ENCODE results near the gene OR8K5. TPM values are rescaled to one million over a fixed set of nuclear protein-coding genes. Genes with fewer than 3 reads are reported as not detected.

OR8K5 gene
- total and polyA plus RNA-seq, 2 of the 4 experiments (the other 2 are of a cell fraction) = not detected

DNA sequence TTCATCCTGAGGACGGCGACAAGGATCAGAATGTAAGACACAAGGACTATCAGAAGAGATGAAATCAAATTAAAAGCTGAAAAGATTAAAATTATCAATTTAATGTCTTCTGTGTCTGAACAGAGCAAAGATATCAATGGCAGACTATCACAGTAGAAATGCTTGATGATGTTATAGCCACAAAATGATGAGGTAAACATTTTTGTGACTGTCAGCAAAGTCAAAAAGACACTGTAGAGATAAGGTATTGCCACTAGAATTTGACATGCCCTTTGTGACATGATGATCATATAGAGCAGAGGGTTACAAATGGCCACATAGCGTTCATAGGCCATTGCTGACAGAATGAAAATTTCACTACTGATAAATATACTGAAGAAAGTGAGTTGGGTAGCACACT, 28.5 kb upstream of the OR8K5 start:
- POLR2A ChIA-PET (ENCODE audit: unreplicated experiment) = no interaction called here

More for the DNA sequence above, 28.5 kb upstream of the OR8K5 start:
- Histone ChIP-seq H2BK5ac (ENCODE audit: low read depth, low read length, poor library complexity, severe bottlenecking) (no peak overlapping the region), H3K56ac (ENCODE audit: extremely low read depth, insufficient read depth, low read length) (no peak overlapping the region), H2BK20ac (ENCODE audit: low read depth, low read length) (no peak overlapping the region), H4K8ac (ENCODE audit: low read depth in 2 of 2, low read length in 2 of 2) (no peak overlapping the region), H3K4me2 (ENCODE audit: low read depth, low read length) (no peak overlapping the region), H3K23ac (ENCODE audit: low read depth, low read length) (no peak overlapping the region), H3K18ac (ENCODE audit: low read depth, low read length) (no peak overlapping the region), H3K14ac (replicated peaks; ENCODE audit: low read depth, low read length) (no peak overlapping the region), H2AFZ (replicated peaks; ENCODE audit: low read length, poor library complexity) (no peak overlapping the region), H4K91ac (ENCODE audit: insufficient read depth, low read depth, low read length) (no peak overlapping the region), H3K4ac (ENCODE audit: low read depth, low read length) (no peak overlapping the region), H3K79me1 (ENCODE audit: low read depth in 1 of 2, low read length in 2 of 2) (no peaks in the 10 kb centered on the region), H2AK5ac (ENCODE audit: low read depth, low read length) (no peak overlapping the region), H3K27me3 (ENCODE audit: control insufficient read depth, insufficient read depth, low read length) (no peaks in the 10 kb centered on the region), H3K36me3 (ENCODE audit: control insufficient read depth, insufficient read depth, low read length) (no peaks in the 10 kb centered on the region), H3K9me3 (ENCODE audit: control insufficient read depth, insufficient read depth, low read length) (0 out of 2 replicates have a peak, but pooled peaks cover 1% of the 10 kb centered on the region), H2AK9ac (replicated peaks; ENCODE audit: low read depth, low read length, poor library complexity) (no peak overlapping the region), H2BK15ac (ENCODE audit: low read depth, low read length) (no peak overlapping the region), H2BK120ac (ENCODE audit: low read depth, low read length) (no peak overlapping the region), H3K27ac (ENCODE audit: insufficient read depth, low read length) (no peak overlapping the region), H3K4me3 (ENCODE audit: insufficient read depth, low read depth, low read length) (no peak overlapping the region), H3K9me1 (ENCODE audit: insufficient read depth, low read length) (no peaks in the 10 kb centered on the region), H4K20me1 (ENCODE audit: insufficient read depth, low read length) (no peaks in the 10 kb centered on the region), H3K4me1 (ENCODE audit: control insufficient read depth, insufficient read depth, low read length) (no peaks in the 10 kb centered on the region), H4K5ac (ENCODE audit: low read depth, low read length) (no peak overlapping the region), H3K9ac (ENCODE audit: low read depth, low read length) (no peak overlapping the region)
- no TSS peak for BruUV-seq (replicated peaks)
- ATAC-seq (ENCODE audit: low read depth) = no peak
- intact Hi-C loops (cut with micrococcal nuclease) = no loop called here
- in situ Hi-C loops (cut with MboI; ENCODE audit: low sequenced_read_pairs) = no loop called here
- dilution Hi-C loops (cut with HindIII; ENCODE audit: low sequenced_read_pairs, unreplicated experiment) = no loop called here
- WGBS, 2 experiments (ENCODE audit: extremely low coverage in 2 of 2, insufficient read length in 1 of 2) = no CpG with 5 or more reads among the region's 3 CpGs
- CTCF ChIA-PET = no interaction called here
- no peak for DNase-seq
- peak; percentile 60; the same call in 1 of the 2 replicates for TF ChIP-seq MAFK (IDR thresholded peaks at IDR 0.05; ENCODE audit: low read depth, low read length)
- no peak for TF ChIP-seq POLR2A (IDR thresholded peaks at IDR 0.05; ENCODE audit: low read depth, low read length)
- TF ChIP-seq, protein P1, sequence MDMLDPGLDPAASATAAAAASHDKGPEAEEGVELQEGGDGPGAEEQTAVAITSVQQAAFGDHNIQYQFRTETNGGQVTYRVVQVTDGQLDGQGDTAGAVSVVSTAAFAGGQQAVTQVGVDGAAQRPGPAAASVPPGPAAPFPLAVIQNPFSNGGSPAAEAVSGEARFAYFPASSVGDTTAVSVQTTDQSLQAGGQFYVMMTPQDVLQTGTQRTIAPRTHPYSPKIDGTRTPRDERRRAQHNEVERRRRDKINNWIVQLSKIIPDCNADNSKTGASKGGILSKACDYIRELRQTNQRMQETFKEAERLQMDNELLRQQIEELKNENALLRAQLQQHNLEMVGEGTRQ (IDR thresholded peaks at IDR 0.05; ENCODE audit: low read depth, low read length) = no peak
- TF ChIP-seq BHLHE40 (IDR thresholded peaks at IDR 0.05; ENCODE audit: low read depth, low read length) = no peak
- TF ChIP-seq MAZ (IDR thresholded peaks at IDR 0.05; ENCODE audit: borderline replicate concordance, low read depth, low read length) = no peak
- no peak for TF ChIP-seq RFX5 (IDR thresholded peaks at IDR 0.05; ENCODE audit: low read depth, low read length)
- no peak for TF ChIP-seq RCOR1 (IDR thresholded peaks at IDR 0.05; ENCODE audit: insufficient replicate concordance, low read length)
